SU-DHL-6 (cell line): ENCODE results near the gene SGCD.

Experiments used
- CTCF ChIP-seq: fragments of 200-600 bp; sonication (generic); IDR thresholded peaks from one replicate; pipeline ENCODE4 v1.5.1; 2017; ENCODE audit warnings: antibody characterized with exemption, mild to moderate bottlenecking, low read length, moderate library complexity; ENCODE audit not compliant: insufficient read depth, poor library complexity, severe bottlenecking
- EZH2phosphoT487 ChIP-seq: fragments of 200-600 bp; sonication (generic), shearing (Covaris generic); conservative IDR thresholded peaks from 2 replicates; pipeline ENCODE4 v1.6.1; 2018; ENCODE audit warnings: mild to moderate bottlenecking, antibody characterized with exemption, low read length, moderate library complexity, mixed read lengths

- TF ChIP-seq CTCF (no peak), EZH2phosphoT487 (no peak)
Measured at GRCh38 chr5:156798201-156798600, 471.2 kb downstream of the SGCD start.
